Spleen (tissue), 3 donors: ENCODE data around the gene CLCN6.

Experiments used
- POLR2A ChIP-seq, 3 donors: fragments of 450-650 bp; IDR thresholded peaks; one replicate each; pipeline ENCODE4 v1.5.1; 2017; ENCODE audit warnings: antibody characterized with exemption in 3 of 3, mild to moderate bottlenecking in 1 of 3
- POLR2AphosphoS5 ChIP-seq, 3 donors: sonication (generic); formaldehyde crosslinking; IDR thresholded peaks; one replicate each; pipeline ENCODE4 v1.5.1; 2017; ENCODE audit warnings: antibody characterized with exemption in 3 of 3

DNA sequence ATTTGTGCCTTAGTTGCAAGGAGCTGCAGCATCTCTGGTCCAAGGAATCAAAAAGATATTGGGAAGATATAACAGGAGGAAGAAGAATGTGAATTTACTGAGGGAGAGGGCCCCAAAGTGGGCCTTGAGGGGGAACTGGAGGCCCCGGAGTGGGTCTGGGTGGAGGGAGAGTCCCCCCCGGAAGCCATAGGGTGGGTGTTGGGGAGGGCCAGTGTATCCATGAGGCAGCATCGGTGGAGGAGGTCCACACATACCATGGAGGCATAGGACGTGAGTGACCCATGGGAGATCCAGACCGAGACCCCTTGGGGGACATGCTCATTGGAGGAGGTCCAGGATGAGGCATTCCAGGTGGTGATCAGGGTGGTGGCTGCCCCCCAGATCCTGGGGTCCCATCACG lies 44.7 kb upstream of the CLCN6 start:
- TF ChIP-seq POLR2A (IDR thresholded peaks at IDR 0.05) (no peak), POLR2AphosphoS5 (IDR thresholded peaks at IDR 0.05) (no peak)
